Activated effector memory CD4-positive, alpha-beta T cell treated with Interleukin-2 at 50 U/mL for 16 hours (primary cell): ENCODE measurements around the gene USP21.
"Not testable (repeated sequence)": the region's sequence is repeated elsewhere in the genome, so short reads cannot be mapped to it uniquely, and the experiment has no call there.

ENCODE experiments used
- DNase-seq: peaks from one replicate; pipeline ENCODE4 v3.0.0-alpha.2; 2020

The USP21 gene, protein sequence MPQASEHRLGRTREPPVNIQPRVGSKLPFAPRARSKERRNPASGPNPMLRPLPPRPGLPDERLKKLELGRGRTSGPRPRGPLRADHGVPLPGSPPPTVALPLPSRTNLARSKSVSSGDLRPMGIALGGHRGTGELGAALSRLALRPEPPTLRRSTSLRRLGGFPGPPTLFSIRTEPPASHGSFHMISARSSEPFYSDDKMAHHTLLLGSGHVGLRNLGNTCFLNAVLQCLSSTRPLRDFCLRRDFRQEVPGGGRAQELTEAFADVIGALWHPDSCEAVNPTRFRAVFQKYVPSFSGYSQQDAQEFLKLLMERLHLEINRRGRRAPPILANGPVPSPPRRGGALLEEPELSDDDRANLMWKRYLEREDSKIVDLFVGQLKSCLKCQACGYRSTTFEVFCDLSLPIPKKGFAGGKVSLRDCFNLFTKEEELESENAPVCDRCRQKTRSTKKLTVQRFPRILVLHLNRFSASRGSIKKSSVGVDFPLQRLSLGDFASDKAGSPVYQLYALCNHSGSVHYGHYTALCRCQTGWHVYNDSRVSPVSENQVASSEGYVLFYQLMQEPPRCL

GRCh38 chr1:161159087-161159912, at the start of gene USP21:
Gene USP21 (plus strand): TSS chr1:161159500. CDS start chr1:161160641, 1,141 bp downstream.
- peak; percentile 89 for DNase-seq

DNA sequence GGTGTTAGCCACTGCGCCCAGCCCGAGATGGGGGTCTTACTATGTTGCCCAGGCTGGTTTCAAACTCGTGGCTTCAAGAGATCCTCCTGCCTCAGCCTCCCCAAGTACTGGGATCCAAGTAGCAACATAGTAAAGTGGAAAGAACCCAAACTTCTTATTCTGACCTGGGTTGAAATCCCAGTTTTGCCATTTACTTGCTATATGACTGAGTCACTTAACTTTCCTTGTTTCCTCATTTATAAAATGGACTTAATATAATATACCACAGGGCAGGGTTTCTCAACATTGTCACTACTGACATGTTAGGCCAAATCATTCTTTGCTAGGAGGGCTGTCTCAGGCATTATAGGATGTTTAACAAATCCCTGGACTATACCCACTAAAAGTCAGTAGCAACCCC, 48.2 kb upstream of the USP21 start:
- DNase-seq: no peak

DNA sequence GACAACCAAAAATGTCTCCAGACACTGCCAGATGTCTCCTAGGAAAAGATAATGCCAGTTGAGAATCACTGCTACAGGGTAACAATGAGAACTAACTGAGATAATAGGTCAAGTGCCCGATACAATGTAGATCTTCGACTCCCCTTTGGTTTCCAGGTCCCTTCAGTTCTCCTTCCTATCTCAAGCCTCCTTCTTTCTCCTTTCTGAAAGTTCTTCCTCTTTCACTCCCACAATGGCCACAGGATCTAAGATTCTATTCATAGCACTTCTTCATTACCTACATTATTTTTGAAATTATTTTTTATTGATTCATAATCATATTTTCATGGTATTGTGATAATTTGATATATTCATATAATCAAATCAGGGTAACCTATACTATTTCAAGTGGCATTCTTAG, 47.8 kb upstream of the USP21 start:
- no peak for DNase-seq

DNA sequence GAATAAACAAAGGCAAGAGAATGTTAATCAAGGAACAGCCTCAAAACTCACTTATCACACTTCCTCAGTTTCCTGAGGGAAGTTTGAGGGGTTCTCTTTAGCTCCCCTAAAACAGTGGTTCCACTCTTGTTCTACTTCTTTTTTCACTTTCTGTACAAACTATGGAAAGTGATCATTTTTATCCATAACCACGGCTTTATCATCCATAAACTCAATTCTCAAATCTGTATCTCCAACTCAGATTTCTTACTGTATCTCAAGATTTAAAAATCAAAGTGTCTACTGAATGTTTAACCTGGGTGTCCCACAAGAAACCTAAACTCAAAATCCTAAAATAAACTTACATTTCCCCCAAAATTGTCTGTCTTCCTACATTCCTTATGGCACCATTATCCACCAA, 45.4 kb upstream of the USP21 start:
- DNase-seq: no peak

GRCh38 chr1:161114556-161114955, 44.7 kb upstream of the USP21 start:
- no peak for DNase-seq

DNA sequence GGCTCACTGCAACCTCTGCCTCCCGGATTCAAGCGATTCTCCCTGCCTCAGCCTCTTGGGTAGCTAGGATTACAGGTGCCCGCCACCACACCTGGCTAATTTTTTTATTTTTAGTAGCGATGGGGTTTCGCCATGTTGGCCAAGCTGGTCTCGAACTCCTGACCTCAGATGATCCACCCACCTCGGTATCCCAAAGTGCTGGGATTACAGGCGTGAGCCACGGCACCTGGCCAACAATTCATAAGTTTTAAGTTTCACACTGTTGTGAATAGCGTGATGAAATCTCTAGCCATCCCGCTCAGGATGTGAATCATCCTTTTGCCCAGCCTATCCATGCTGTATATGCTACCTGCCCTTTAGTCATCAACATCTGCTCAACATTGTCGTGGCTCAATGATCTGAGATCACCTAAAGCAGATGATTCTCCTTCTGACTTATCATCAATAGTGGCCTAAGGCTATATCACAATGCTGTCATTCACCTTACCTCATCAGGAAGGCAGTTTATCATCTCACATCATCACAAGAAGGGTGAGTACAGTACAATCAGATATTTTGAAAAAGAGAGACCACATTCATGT, 44.1 kb upstream of the USP21 start:
- DNase-seq: no peak

DNA sequence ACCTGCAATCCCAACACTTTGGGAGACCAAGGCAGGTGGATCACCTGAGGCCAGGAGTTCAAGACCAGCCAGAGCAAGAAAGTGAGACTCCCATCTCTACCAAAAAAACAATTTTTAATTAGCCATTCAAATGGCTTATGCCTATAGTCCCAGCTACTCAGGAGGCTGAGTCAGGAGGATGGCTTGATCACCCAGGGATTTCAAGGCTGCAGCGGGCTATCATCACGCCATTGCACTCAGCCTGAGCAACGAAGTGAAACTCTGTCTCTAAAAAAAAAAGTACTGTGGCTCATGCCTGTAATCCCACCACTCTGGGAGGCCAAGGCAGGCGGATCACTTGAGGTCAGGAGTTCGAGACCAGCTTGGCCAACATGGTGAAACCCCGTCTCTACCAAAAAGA, 43.3 kb upstream of the USP21 start:
- DNase-seq: not testable (repeated sequence)

- peak; percentile 76 for DNase-seq
These were observed 41.3 kb upstream of the USP21 start, which contains the start of the genes NIT1 and PFDN2 for GRCh38 chr1:161117759-161118581. Gene NIT1 (plus strand): TSS chr1:161118105. CDS start chr1:161118177, 72 bp downstream. Gene PFDN2 (minus strand): TSS chr1:161118037. CDS start chr1:161118026, 11 bp downstream.

DNA sequence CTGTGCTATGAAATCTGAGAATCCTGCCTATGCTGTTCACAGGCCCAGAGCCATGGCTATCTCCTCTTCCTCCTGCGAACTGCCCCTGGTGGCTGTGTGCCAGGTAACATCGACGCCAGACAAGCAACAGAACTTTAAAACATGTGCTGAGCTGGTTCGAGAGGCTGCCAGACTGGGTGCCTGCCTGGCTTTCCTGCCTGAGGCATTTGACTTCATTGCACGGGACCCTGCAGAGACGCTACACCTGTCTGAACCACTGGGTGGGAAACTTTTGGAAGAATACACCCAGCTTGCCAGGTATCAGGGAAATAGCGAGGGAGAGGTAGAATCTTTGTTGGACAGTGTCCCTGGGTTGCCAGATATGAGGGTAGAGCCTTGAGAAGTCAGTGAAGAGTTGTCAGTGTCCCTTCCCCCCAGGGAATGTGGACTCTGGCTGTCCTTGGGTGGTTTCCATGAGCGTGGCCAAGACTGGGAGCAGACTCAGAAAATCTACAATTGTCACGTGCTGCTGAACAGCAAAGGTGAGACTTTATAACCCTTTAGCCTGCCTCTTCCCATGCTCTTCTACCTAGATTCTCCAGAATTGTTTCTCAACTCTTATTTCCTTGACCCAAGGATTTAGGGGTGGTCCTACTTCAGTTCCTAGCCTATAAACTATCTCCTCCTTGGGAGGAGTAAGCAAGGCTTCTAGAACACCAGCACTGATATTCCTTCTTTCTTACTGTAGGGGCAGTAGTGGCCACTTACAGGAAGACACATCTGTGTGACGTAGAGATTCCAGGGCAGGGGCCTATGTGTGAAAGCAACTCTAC, 40.0 kb upstream of the USP21 start:
- no peak for DNase-seq

- DNase-seq: no peak
These were observed 38.2 kb upstream of the USP21 start for GRCh38 chr1:161121042-161121650.

DNA sequence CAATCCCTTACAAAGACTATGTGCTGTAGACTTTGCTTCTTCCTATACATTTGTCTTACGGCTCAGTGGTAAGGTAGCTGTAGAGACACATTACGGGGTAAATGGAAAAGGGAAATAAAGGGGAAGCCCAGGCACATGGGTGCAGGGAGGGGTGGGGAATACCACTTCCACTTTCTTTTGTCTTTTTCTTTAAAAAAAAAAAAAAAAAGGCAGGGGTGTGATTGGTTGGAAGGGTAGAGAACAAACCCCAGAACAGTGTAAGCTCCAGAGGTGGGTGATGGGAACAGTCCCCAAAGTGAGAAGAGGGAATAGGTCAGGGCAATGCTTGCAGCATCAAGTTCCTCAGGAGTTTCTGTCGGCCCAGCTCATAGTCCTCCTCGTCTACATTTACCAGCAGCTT, 37.5 kb upstream of the USP21 start:
- DNase-seq: no peak

DNA sequence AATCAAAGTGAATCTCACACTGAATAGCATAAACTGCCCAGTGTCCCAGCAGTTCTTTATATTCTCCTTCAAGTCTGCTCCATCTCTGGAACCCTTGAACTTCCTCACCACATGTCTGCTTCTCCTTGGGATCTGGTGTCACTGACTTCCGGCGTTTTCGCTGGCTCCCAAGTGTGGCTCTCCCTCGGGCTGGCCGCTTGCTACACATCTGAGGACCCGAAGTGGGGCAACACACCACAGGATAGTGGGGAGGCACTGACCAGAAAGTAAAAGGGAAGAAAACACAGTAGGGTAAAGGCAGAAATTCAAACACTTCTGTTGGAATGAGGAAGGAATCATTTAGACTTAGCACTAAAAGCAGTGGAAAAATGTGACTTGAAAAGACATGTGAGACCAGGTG, 36.3 kb upstream of the USP21 start:
- DNase-seq: no peak

DNA sequence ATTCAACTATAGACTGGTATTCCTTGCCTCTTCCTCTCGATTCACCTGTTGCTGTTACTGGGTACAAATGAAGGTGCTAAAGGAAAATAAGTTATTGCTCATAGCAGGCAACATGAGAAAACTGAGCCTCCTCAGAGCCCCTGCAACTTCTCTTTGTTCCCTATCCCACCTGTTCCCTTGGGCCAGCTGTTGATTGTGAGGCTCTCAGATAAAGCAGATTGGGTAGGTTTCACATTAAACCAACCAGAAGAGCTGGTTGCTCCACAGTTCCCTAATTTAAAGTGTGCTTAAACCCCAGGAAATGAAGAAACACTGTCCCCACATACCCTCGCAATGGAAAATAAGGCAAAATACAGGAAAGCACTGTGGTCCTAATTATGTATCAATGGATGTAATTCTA, 31.7 kb upstream of the USP21 start:
- DNase-seq: no peak

DNA sequence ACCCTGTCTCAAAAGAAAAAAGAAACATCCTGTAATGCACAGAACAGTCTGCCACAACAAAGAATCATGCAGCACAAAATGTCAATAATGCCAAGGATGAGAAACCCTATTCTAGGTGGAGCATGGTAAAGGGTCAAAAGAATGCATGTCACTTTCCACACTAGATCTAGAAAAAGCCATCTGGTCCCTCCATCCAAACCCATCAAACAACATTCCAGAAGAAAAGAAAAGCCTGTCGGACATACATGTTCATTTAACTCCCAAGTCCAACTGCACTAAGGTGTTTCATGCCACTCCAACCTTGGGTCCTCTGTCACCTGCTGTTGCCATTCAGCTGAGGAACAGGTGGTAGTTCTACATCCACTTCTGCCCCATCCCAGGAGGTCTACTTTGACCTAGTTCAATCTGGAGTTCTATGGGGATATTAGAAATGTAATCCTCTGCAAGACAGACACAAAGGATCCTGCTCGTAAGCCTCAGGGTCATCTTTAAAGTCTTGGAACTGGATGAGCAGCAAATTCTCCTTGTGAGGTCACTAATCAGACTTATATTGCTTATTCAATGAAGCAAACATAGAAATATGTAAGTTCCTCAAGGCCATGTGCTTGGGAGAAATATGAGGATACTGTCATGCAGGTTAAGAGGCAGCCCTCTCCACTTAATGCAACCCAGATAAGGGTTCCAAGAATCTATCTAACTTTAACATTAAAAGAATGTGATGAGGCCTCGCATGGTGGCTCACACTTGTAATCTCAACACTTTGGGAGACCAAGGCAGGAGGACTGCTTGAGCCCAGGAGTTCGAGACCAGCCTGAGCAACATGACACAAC, 30.5 kb upstream of the USP21 start:
- DNase-seq: no peak

DNA sequence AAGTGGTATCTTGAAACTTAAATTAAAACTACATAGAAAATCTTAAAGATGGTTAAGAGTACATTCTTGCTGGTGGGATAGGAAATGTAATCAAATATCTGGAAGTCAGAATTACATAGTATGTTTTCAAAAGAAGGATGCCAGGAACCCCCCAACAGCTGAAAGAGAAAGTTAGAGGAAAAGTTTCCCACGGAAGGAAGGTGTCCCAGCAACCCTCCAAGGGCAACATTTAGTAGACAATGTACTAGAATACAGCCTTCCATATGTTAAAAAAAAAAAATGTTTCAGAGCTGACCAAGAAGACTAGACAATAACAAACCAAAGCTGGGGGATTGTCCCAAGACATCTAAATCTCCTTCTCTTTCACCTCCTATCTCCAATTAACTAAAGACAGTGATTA, 29.0 kb upstream of the USP21 start:
- DNase-seq: no peak

DNA sequence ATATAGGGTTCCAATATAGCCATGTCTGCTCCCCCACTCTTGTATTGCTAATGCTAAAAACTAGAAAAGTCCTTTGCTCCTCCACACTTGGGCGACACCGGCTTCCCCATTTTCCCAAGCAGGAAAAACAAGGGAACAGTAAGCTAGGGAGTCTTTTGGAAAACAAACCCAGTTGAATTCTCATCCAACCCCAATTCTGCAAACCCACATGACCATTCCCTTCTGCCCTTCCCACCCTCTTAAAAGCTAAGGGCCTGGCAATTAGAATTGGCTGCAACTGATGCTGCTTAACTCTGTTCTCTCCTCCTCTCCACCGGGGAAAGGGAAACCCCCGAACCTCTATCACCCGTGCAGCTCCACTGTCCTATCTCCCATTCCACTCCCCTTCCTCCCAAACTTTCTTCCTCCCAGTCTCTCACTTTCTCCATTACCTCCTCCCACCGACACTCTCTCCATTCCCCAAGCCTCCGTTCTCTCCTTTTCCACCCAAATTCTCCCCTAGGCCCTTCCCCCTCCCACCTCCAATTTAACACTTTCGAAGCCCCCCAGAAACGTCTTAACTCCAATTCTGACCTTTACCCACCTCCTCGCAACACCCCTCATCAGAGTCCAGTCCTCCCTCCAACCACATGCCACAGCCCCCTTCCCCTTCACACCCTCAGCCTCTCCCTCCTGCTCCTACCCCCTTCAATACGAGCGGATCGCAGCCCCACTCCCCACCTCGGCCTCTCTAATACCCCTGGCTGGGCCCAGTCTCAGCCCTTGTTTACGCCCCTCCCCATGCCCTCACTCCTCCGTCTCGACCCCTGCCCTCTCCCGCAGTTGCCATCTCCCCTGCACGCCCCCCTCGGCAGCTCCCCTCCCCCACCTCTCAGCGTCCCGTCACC, 27.5 kb upstream of the USP21 start:
- DNase-seq: no peak

DNA sequence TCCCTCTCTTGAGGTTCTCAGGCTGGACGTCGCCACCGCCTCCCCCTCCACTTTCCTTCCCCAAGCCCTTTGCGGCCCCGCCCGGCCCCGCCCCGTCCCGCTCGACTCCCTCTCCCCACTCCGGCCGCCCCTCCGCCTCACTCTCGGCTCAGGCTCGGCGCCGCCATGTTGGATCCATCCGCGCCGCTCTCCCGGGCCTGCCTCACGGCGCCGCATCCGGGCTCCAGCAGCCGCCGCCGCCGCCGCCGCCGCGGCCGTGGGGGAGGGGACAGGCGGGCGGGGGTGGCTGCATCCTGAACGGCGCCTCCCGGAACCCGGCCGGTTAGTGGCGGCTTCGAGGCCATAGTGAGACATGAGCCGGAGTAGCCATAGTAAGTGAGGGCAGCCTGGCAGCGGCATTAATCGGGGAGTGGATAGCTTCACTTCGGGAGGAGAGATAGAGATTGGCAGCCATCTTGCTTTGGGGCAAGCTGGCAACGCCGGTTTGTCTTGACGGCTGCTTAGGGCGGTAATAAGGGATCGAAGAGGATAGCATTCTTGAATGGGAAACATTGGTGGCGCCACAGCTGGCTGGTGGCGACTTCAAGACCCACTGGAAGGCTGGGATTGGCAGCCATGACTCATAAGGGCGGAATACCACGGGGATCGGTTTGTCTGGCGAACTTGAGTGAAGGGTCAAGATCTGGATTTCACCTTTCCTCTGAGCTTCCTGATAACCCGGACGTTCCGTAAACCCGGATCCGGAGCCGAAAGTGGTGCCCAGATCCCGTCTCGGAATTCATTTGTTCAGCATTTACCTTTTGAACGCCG, 26.7 kb upstream of the USP21 start, which contains the start of gene DEDD:
Gene DEDD (minus strand): TSS at position 258 of the 810 bp plus-strand sequence. CDS start 8,205 bp downstream, outside the sequence.
- peak; percentile 87 for DNase-seq

DNA sequence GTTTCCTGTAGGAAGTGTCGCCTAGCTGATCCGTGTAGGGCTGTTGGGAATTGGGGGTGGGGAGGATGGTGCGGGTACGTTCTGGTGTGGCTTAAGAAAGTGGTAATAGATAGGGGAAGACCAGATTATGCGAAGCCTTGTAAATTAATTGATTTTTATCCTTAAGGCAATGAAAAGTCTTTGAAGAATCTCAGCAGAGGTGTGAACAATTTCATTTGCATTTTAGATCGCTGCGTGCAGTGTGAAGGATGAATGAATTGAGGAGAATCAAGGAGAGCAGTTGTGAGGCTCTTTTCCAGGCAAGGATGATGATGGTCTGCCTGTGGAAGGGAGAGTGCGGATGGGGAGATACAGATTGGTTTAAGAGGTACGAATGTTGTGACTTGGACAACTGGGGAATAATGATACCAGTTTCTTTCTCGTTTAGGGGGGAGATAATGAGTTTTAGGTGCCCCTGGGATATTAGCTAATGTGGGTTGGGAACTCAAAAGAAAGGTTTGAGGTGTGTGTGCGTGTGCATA, 26.0 kb upstream of the USP21 start:
- no peak for DNase-seq
